HepG2 (cell line): ENCODE data around the gene ZNF507. TPM values are rescaled to one million over a fixed set of nuclear protein-coding genes. Genes with fewer than 3 reads are reported as not detected.

Experiments used
- CAMTA2 ChIP-seq: sonication (generic); formaldehyde crosslinking; IDR thresholded peaks from 2 replicates; pipeline ENCODE4 v1.4.0; 2020; ENCODE audit warnings: mild to moderate bottlenecking, missing genetic modification reagents, borderline replicate concordance
- ERF ChIP-seq: IDR thresholded peaks from 2 replicates; pipeline ENCODE4 v1.6.1; 2018; ENCODE audit warnings: missing biosample characterization, missing genetic modification reagents
- HNF1B ChIP-seq: sonication (generic); formaldehyde crosslinking; IDR thresholded peaks from 2 replicates; pipeline ENCODE4 v1.5.1; 2020; ENCODE audit warnings: mild to moderate bottlenecking, moderate library complexity, missing genetic modification reagents
- MIER3 ChIP-seq: IDR thresholded peaks from 2 replicates; pipeline ENCODE4 v1.6.1; 2016; ENCODE audit warnings: missing compliant biosample characterization, borderline replicate concordance
- MYPOP ChIP-seq: sonication (generic); formaldehyde crosslinking; IDR thresholded peaks from 2 replicates; pipeline ENCODE4 v1.8.1; 2023; ENCODE audit warnings: mild to moderate bottlenecking, moderate library complexity, missing genetic modification reagents
- NR2F6 ChIP-seq, 2 experiments: IDR thresholded peaks; 2 replicates each; pipeline ENCODE4 v1.6.1; 2016; ENCODE audit warnings: antibody characterized with exemption in 1 of 2, mild to moderate bottlenecking in 1 of 2
- SATB2 ChIP-seq: sonication (generic); formaldehyde crosslinking; IDR thresholded peaks from 2 replicates; pipeline ENCODE4 v1.5.0; 2020; ENCODE audit warnings: missing genetic modification reagents
- SIX4 ChIP-seq: sonication (generic); formaldehyde crosslinking; IDR thresholded peaks from 2 replicates; pipeline ENCODE4 v1.4.0; 2020; ENCODE audit warnings: missing genetic modification reagents
- SMARCE1 ChIP-seq: fragments of 450-650 bp; IDR thresholded peaks from 2 replicates; pipeline ENCODE4 v1.6.1; 2017; ENCODE audit warnings: borderline replicate concordance
- SP4 ChIP-seq: sonication (generic); formaldehyde crosslinking; IDR thresholded peaks from 2 replicates; pipeline ENCODE4 v1.8.1; 2023; ENCODE audit warnings: mild to moderate bottlenecking, missing genetic modification reagents
- THRA ChIP-seq: sonication (generic); formaldehyde crosslinking; IDR thresholded peaks from 2 replicates; pipeline ENCODE4 v1.4.0; 2020; ENCODE audit warnings: missing genetic modification reagents, borderline replicate concordance
- ZBTB20 ChIP-seq: sonication (generic); formaldehyde crosslinking; IDR thresholded peaks from 2 replicates; pipeline ENCODE4 v1.8.1; 2023; ENCODE audit warnings: missing genetic modification reagents, low read depth, mild to moderate bottlenecking, borderline replicate concordance
- ZKSCAN5 ChIP-seq: sonication (generic); formaldehyde crosslinking; IDR thresholded peaks from 2 replicates; pipeline ENCODE4 v1.5.1; 2020; ENCODE audit warnings: mild to moderate bottlenecking, missing genetic modification reagents
- ZMAT5 ChIP-seq: sonication (generic); formaldehyde crosslinking; IDR thresholded peaks from 2 replicates; pipeline ENCODE4 v1.5.0; 2020; ENCODE audit warnings: mild to moderate bottlenecking, low read depth, missing genetic modification reagents, borderline replicate concordance
- ZNF18 ChIP-seq: sonication (generic); formaldehyde crosslinking; IDR thresholded peaks from 2 replicates; pipeline ENCODE4 v1.8.0; 2022; ENCODE audit warnings: mild to moderate bottlenecking, missing genetic modification reagents; ENCODE audit not compliant: insufficient replicate concordance
- ZNF276 ChIP-seq: sonication (generic); formaldehyde crosslinking; IDR thresholded peaks from 2 replicates; pipeline ENCODE4 v1.4.0; 2020; ENCODE audit warnings: mild to moderate bottlenecking, low read depth, missing genetic modification reagents
- ZNF317 ChIP-seq: sonication (generic); formaldehyde crosslinking; IDR thresholded peaks from 2 replicates; pipeline ENCODE4 v1.5.0; 2020; ENCODE audit warnings: mild to moderate bottlenecking, missing genetic modification reagents
- ZNF776 ChIP-seq: sonication (generic); formaldehyde crosslinking; IDR thresholded peaks from 2 replicates; pipeline ENCODE4 v1.4.0; 2020; ENCODE audit warnings: mild to moderate bottlenecking, missing genetic modification reagents
- polyA plus RNA-seq, 8 experiments: library from polyadenylated mRNA; depleted of rRNA in 3 of 8; stranded (reverse) in 7 of 8; unstranded in 1 of 8; fragments of >200 nt; fragmentation: Illumina TruSeq in 4 of 8; extraction: Trizol in 4 of 8; gene quantifications; 2 replicates each; pipeline versions ENCODE4 v1.2.1 to v1.2.3, GENCODE V29; 2011 to 2016; ENCODE audit warnings: low read depth in 4 of 8, missing spikeins in 1 of 8, mixed read lengths in 1 of 8; ENCODE audit not compliant: insufficient read depth in 1 of 8
- total RNA-seq, 5 experiments: library from RNA; depleted of rRNA; stranded (reverse); fragments of >200 nt; fragmentation: Illumina TruSeq; extraction: Trizol; gene quantifications; 2 replicates each; pipeline ENCODE4 v1.2.3, GENCODE V29; 2016; ENCODE audit warnings: low read depth in 1 of 5

The ZNF507 gene
- total and polyA plus RNA-seq, 2 of the 13 experiments (the other 11 are each of a cell fraction or from before 2014, with no cell fraction given), result 7.3 to 10.9 TPM

GRCh38 chr19:32363175-32363574 lies 17.8 kb downstream of the ZNF507 start (continued):
- TF ChIP-seq ZNF18, result no peak
- TF ChIP-seq SATB2 (CRISPR knock-in tag), result no peak
- peak; percentile 86; the same call in 1 of the 2 replicates for TF ChIP-seq MIER3
- no peak for TF ChIP-seq ZNF776
- 0 out of 2 replicates have a peak, but pooled peaks have one; percentile 27 for TF ChIP-seq ZNF317 (CRISPR knock-in tag)
- no peak for TF ChIP-seq ZMAT5 (CRISPR knock-in tag)
- peak; percentile 41; the same call in 1 of the 2 replicates for TF ChIP-seq HNF1B
- TF ChIP-seq SIX4 (CRISPR knock-in tag), result peak; percentile 66; the same call in 1 of the 2 replicates
- no peak for TF ChIP-seq SMARCE1
- no peak for TF ChIP-seq CAMTA2 (CRISPR knock-in tag)
- no peak for TF ChIP-seq ZNF276 (CRISPR knock-in tag)
- TF ChIP-seq THRA (CRISPR knock-in tag), result peak; percentile 97
- peak; percentile 60; the same call in 1 of the 2 replicates for TF ChIP-seq MYPOP (CRISPR knock-in tag)
- TF ChIP-seq ZKSCAN5 (CRISPR knock-in tag), result no peak
- peak; percentile 61; the same call in 1 of the 2 replicates for TF ChIP-seq ERF (CRISPR knock-in tag)
- peak; percentile 65; the same call in 1 of the 2 replicates for TF ChIP-seq ZBTB20 (CRISPR knock-in tag)
- TF ChIP-seq SP4, result no peak
- no peak; the same call in 1 of the 2 replicates for TF ChIP-seq NR2F6 (IDR thresholded peaks at IDR 0.05)
- peak; percentile 64 for TF ChIP-seq NR2F6 (CRISPR knock-in tag; IDR thresholded peaks at IDR 0.05)
